ENCODE measurements around the gene PTK6.
"Not testable (repeated sequence)": the region's sequence is repeated elsewhere in the genome, so short reads cannot be mapped to it uniquely, and the experiment has no call there.

The PTK6 gene

DNA sequence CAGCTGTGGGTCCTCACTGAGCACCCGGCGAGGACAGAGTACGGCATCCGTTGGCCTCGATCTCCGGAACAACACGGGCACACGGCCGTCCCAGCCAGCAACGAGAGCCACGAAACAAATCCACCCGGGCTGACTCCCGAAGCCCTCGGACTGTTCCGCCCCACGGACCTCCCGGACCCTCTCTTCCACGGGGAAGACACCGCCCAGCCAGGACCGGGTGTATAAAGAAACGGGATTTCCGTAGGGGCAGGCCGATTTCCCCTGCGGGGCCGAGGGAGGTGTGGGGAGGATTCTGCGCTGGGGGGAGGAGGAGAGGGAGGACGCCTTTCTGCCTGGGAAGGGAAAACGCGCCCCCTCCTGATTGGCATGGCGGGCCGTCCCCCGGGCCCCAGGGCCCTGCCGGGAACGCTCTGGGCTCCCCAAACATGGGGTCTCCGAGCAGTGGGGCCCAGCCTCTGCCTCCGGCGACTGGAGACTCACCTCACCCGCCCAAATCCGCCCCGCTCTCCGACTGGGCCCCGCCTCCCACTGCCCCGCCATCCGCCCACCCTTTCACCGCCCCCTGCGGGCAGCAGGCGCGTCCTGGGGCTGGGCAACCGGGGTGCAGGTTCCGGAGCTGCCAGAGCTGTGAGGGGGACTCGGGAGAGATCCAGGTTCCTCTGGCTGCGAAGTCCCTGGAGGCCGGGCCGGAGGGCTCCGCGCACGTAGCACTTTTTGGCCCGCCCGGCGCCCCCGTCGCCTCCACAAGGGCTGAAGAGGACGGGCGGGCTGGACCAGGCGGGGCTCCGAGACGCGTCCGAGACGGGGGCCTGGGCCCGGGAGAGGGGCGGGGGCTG lies 17.3 kb downstream of the PTK6 start:
- peaks cover 17% of the 10 kb centered on the region for H3K36me3 ChIP-seq (ENCODE audit: insufficient read depth, low read depth, low read length)
- no peak overlapping the region for H3K27ac ChIP-seq (ENCODE audit: low read length)
- peak overlapping the region; percentile 59; the same call in 1 of the 2 replicates for H3K9ac ChIP-seq (ENCODE audit: low read depth, low read length)
- H3K9me3 ChIP-seq (ENCODE audit: insufficient read depth, low read depth, low read length): peaks cover 4% of the 10 kb centered on the region; the same call in 1 of the 2 replicates
- no peaks in the 10 kb centered on the region for H3K4me1 ChIP-seq (ENCODE audit: insufficient read depth, low read length)
- H3K4me3 ChIP-seq (ENCODE audit: low read length): peak overlapping the region; percentile 91
- peaks cover 12% of the 10 kb centered on the region; the same call in 1 of the 2 replicates for H3K27me3 ChIP-seq (ENCODE audit: insufficient read depth, low read length)

- H3K4me3 ChIP-seq (ENCODE audit: low read length): peak overlapping the region; percentile 91
- peaks cover 17% of the 10 kb centered on the region for H3K36me3 ChIP-seq (ENCODE audit: insufficient read depth, low read depth, low read length)
- H3K27ac ChIP-seq (ENCODE audit: low read length): no peak overlapping the region
- H3K27me3 ChIP-seq (ENCODE audit: insufficient read depth, low read length): peaks cover 12% of the 10 kb centered on the region; the same call in 1 of the 2 replicates
- peak overlapping the region; percentile 59; the same call in 1 of the 2 replicates for H3K9ac ChIP-seq (ENCODE audit: low read depth, low read length)
- no peaks in the 10 kb centered on the region for H3K4me1 ChIP-seq (ENCODE audit: insufficient read depth, low read length)
- peaks cover 4% of the 10 kb centered on the region; the same call in 1 of the 2 replicates for H3K9me3 ChIP-seq (ENCODE audit: insufficient read depth, low read depth, low read length)
These were observed 18.1 kb downstream of the PTK6 start for GRCh38 chr20:63518946-63519667.

GRCh38 chr20:63518351-63518861 lies 18.8 kb downstream of the PTK6 start:
- Histone ChIP-seq H3K4me1 (ENCODE audit: insufficient read depth, low read length) (no peaks in the 10 kb centered on the region), H3K27ac (ENCODE audit: low read length) (no peak overlapping the region), H3K9me3 (ENCODE audit: insufficient read depth, low read depth, low read length) (peaks cover 1% of the 10 kb centered on the region; the same call in 1 of the 2 replicates), H3K36me3 (ENCODE audit: insufficient read depth, low read depth, low read length) (peaks cover 13% of the 10 kb centered on the region), H3K27me3 (ENCODE audit: insufficient read depth, low read length) (peaks cover 12% of the 10 kb centered on the region; the same call in 1 of the 2 replicates), H3K9ac (ENCODE audit: low read depth, low read length) (no peak overlapping the region), H3K4me3 (ENCODE audit: low read length) (no peak overlapping the region)

DNA sequence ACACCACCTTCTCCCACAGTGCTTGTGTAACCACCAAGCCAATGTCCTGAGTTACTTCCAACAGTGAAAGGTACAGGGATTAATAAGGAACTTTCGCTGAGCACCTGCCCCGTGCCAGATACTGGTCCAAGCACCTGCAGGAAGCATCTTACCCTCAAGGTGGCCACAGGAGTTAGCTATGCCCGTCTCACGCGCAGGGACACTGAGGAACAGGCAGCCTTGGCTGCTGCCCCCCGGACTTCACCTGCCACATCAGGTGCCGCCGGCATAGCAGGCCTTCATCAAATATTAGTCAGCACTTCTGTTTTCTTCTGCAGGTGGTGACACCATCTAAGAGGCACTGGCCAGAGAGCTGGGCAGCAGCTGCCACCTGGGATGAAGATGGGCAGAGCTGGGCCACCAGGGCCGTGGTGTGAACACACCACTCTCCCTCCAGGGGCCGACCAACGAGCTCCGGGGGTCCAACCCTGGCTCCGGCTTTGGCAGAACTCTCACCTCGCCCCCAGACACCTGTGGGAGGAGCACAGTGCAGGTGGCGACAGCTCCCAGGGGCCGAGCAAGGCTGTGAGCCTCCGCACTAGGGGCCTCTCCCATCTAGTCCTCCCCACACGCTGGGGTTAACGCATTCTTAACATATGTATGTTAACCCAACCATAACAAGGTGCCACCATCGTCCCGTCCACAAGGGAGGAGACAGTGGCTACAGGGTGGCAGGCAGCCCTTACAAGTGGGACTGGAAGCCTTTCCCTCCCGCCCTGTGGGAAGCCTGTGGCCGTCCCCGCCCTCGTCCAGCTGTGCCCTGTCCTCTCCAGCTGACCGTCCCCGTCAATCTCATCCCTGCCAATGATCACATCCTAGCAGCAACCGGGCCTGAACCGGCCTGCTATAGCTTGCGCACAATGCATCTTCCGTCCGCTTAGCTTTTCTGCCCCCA lies 19.5 kb downstream of the PTK6 start:
- H3K27me3 ChIP-seq (ENCODE audit: insufficient read depth, low read length): peaks cover 12% of the 10 kb centered on the region; the same call in 1 of the 2 replicates
- no peak overlapping the region for H3K4me3 ChIP-seq (ENCODE audit: low read length)
- H3K27ac ChIP-seq (ENCODE audit: low read length): no peak overlapping the region
- peaks cover 7% of the 10 kb centered on the region; the same call in 1 of the 2 replicates for H3K36me3 ChIP-seq (ENCODE audit: insufficient read depth, low read depth, low read length)
- no peaks in the 10 kb centered on the region for H3K4me1 ChIP-seq (ENCODE audit: insufficient read depth, low read length)
- no peaks in the 10 kb centered on the region for H3K9me3 ChIP-seq (ENCODE audit: insufficient read depth, low read depth, low read length)
- no peak overlapping the region for H3K9ac ChIP-seq (ENCODE audit: low read depth, low read length)

GRCh38 chr20:63514520-63514919 lies 22.7 kb downstream of the PTK6 start:
- not testable (repeated sequence) for H3K9me3 ChIP-seq (ENCODE audit: insufficient read depth, low read depth, low read length); H3K27me3 ChIP-seq (ENCODE audit: insufficient read depth, low read length); H3K4me1 ChIP-seq (ENCODE audit: insufficient read depth, low read length); H3K9ac ChIP-seq (ENCODE audit: low read depth, low read length); H3K36me3 ChIP-seq (ENCODE audit: insufficient read depth, low read depth, low read length); H3K4me3 ChIP-seq (ENCODE audit: low read length); H3K27ac ChIP-seq (ENCODE audit: low read length)

DNA sequence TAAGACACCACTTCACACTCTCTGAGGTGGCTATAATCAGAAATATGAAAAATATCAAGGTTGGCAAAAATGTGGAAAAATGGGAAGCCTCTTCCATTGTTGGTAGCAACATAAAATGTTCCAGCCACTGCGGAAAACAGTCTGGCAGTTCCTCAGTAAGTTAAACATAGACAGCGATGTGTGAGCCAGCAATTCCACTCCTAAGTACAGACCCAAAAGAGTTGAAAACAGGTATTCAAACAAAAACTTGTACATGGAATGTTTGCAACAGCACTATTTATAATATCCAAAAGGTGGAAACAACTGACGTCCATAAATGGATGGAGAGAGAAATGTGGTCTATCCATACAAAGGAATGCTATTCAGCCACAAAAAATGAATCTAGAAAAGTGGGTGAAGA lies 24.0 kb downstream of the PTK6 start:
- Histone ChIP-seq H3K27me3 (ENCODE audit: insufficient read depth, low read length) (no peaks in the 10 kb centered on the region), H3K4me1 (ENCODE audit: insufficient read depth, low read length) (no peaks in the 10 kb centered on the region)

DNA sequence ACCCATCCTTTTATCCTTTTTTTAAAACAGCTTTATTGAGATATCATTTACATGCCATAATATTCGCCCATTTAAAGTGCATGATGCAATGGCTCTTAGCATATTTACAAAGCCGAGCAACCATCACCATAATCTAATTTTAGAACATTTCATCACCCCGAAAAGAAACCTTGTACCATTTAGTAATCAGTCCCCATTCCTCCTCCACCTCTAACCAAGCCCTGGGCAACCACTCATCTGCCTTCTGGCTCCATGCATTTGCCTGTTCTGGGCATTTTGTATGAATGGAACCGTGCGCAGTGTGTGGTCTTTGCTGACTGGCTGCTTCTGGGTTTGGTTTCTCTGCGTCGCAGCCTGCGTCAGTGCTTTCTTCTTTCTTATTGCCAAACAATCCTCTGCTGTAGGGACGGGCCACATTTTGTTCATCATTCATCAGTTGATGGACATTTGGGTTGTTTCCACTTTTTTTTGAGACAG lies 28.1 kb downstream of the PTK6 start:
- H3K9ac ChIP-seq (ENCODE audit: low read depth, low read length): no peak overlapping the region
- no peaks in the 10 kb centered on the region for H3K36me3 ChIP-seq (ENCODE audit: insufficient read depth, low read depth, low read length)
- peaks cover 2% of the 10 kb centered on the region; the same call in 1 of the 2 replicates for H3K27me3 ChIP-seq (ENCODE audit: insufficient read depth, low read length)
- H3K4me3 ChIP-seq (ENCODE audit: low read length): no peak overlapping the region
- no peaks in the 10 kb centered on the region for H3K4me1 ChIP-seq (ENCODE audit: insufficient read depth, low read length)
- no peaks in the 10 kb centered on the region; the same call in 1 of the 2 replicates for H3K9me3 ChIP-seq (ENCODE audit: insufficient read depth, low read depth, low read length)
- no peak overlapping the region for H3K27ac ChIP-seq (ENCODE audit: low read length)

More for the DNA sequence above, 24.0 kb downstream of the PTK6 start:
- Histone ChIP-seq H3K9ac (ENCODE audit: low read depth, low read length) (no peak overlapping the region), H3K27ac (ENCODE audit: low read length) (no peak overlapping the region), H3K9me3 (ENCODE audit: insufficient read depth, low read depth, low read length) (no peaks in the 10 kb centered on the region; the same call in 1 of the 2 replicates), H3K36me3 (ENCODE audit: insufficient read depth, low read depth, low read length) (no peaks in the 10 kb centered on the region), H3K4me3 (ENCODE audit: low read length) (no peak overlapping the region)

GRCh38 chr20:63508072-63508768 lies 29.0 kb downstream of the PTK6 start:
- Histone ChIP-seq H3K4me3 (ENCODE audit: low read length) (no peak overlapping the region), H3K9ac (ENCODE audit: low read depth, low read length) (no peak overlapping the region), H3K4me1 (ENCODE audit: insufficient read depth, low read length) (no peaks in the 10 kb centered on the region), H3K9me3 (ENCODE audit: insufficient read depth, low read depth, low read length) (no peaks in the 10 kb centered on the region; the same call in 1 of the 2 replicates), H3K27me3 (ENCODE audit: insufficient read depth, low read length) (peaks cover 8% of the 10 kb centered on the region; the same call in 1 of the 2 replicates), H3K27ac (ENCODE audit: low read length) (no peak overlapping the region), H3K36me3 (ENCODE audit: insufficient read depth, low read depth, low read length) (no peaks in the 10 kb centered on the region)

DNA sequence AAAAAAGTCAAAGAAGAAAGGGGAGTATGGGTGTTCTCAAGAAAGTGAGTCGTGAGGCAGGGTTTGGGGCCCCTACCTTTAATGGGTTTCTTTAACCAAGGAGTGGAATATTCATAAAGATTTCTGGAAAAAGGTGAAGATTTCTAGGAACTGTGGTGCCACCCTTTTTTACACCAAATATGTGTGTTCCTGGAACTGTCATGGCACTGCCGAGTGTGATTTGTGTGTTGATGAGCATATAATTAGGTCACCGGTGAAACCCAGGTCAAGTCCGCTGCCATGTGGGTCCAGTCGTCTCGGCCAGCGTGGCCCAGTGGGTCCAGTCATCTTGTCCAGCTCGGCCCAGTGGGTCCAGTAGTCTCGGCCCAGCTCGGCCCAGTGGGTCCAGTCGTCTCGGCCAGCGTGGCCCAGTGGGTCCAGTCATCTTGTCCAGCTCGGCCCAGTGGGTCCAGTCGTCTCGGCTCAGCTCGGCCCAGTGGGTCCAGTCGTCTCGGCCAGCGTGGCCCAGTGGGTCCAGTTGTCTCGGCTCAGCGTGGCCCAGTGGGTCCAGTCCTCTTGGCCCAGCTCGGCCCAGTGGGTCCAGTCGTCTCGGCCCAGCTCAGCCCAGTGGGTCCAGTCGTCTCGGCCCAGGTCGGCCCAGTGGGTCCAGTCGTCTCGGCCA lies 30.0 kb downstream of the PTK6 start:
- H3K27me3 ChIP-seq (ENCODE audit: insufficient read depth, low read length): peaks cover 8% of the 10 kb centered on the region; the same call in 1 of the 2 replicates

DNA sequence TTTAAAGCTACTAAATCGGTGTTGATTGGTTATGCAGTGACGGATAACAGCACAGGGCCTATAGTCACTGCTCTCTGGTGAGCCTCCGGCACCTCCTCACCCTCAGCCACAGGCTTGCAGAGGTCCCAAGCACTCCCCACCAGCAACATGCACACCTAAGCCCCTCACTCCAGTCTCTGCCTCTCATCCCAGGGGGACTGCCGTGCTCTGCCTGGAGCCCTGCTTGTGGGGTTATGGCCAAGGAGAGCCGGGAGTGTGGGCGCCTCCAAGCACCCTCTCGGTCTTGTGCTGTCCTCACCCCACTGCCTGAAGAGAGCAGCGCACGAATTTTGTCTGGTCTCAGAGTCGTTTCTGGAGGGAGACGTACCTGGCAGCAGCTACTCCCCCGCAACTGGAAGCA lies 31.5 kb downstream of the PTK6 start:
- Histone ChIP-seq H3K27me3 (ENCODE audit: insufficient read depth, low read length) (peaks cover 13% of the 10 kb centered on the region), H3K36me3 (ENCODE audit: insufficient read depth, low read depth, low read length) (no peaks in the 10 kb centered on the region)

More for the DNA sequence above, 30.0 kb downstream of the PTK6 start:
- Histone ChIP-seq H3K4me1 (ENCODE audit: insufficient read depth, low read length) (no peaks in the 10 kb centered on the region), H3K9me3 (ENCODE audit: insufficient read depth, low read depth, low read length) (no peaks in the 10 kb centered on the region; the same call in 1 of the 2 replicates), H3K27ac (ENCODE audit: low read length) (no peak overlapping the region), H3K4me3 (ENCODE audit: low read length) (no peak overlapping the region), H3K9ac (ENCODE audit: low read depth, low read length) (no peak overlapping the region), H3K36me3 (ENCODE audit: insufficient read depth, low read depth, low read length) (no peaks in the 10 kb centered on the region)

More for the DNA sequence above, 31.5 kb downstream of the PTK6 start:
- Histone ChIP-seq H3K9me3 (ENCODE audit: insufficient read depth, low read depth, low read length) (no peaks in the 10 kb centered on the region; the same call in 1 of the 2 replicates), H3K27ac (ENCODE audit: low read length) (no peak overlapping the region), H3K4me1 (ENCODE audit: insufficient read depth, low read length) (no peaks in the 10 kb centered on the region; the same call in 1 of the 2 replicates), H3K4me3 (ENCODE audit: low read length) (no peak overlapping the region), H3K9ac (ENCODE audit: low read depth, low read length) (no peak overlapping the region)
